HepG2 (cell line): ENCODE data around the gene ACSM2B. TPM values are rescaled to one million over a fixed set of nuclear protein-coding genes. Genes with fewer than 3 reads are reported as not detected.

Experiments
- CENPT ChIP-seq: sonication (generic); formaldehyde crosslinking; IDR thresholded peaks from 2 replicates; pipeline ENCODE4 v1.8.0; 2022; ENCODE audit warnings: low read depth, mild to moderate bottlenecking, moderate library complexity, missing genetic modification reagents
- ERF ChIP-seq: IDR thresholded peaks from 2 replicates; pipeline ENCODE4 v1.6.1; 2018; ENCODE audit warnings: missing biosample characterization, missing genetic modification reagents
- FOXC1 ChIP-seq: sonication (generic); formaldehyde crosslinking; IDR thresholded peaks from 2 replicates; pipeline ENCODE4 v1.8.0; 2022; ENCODE audit warnings: mild to moderate bottlenecking, missing genetic modification reagents, borderline replicate concordance
- FOXM1 ChIP-seq: sonication (generic); formaldehyde crosslinking; IDR thresholded peaks from 2 replicates; pipeline ENCODE4 v1.5.0; 2020; ENCODE audit warnings: missing genetic modification reagents
- NCOA1 ChIP-seq: sonication (generic); formaldehyde crosslinking; IDR thresholded peaks from 2 replicates; pipeline ENCODE4 v1.9.0; 2021; ENCODE audit warnings: missing genetic modification reagents
- PHF21A ChIP-seq: sonication (generic); formaldehyde crosslinking; IDR thresholded peaks from 2 replicates; pipeline ENCODE4 v1.5.0; 2020; ENCODE audit warnings: mild to moderate bottlenecking, missing genetic modification reagents
- SYNCRIP ChIP-seq: fragments of 200-400 bp; formaldehyde crosslinking; IDR thresholded peaks from 2 replicates; pipeline ENCODE4 v1.6.1; 2018; ENCODE audit warnings: mild to moderate bottlenecking, low read depth, low read length; ENCODE audit not compliant: insufficient read depth
- TBL1XR1 ChIP-seq: fragments of 150-350 bp; IDR thresholded peaks from 2 replicates; pipeline ENCODE4 v1.6.1; 2014; ENCODE audit warnings: borderline replicate concordance, low read length; ENCODE audit not compliant: partially characterized antibody
- ZNF101 ChIP-seq: sonication (generic); formaldehyde crosslinking; IDR thresholded peaks from 2 replicates; pipeline ENCODE4 v1.4.0; 2020; ENCODE audit warnings: mild to moderate bottlenecking, low read depth, missing genetic modification reagents, borderline replicate concordance
- ZNF234 ChIP-seq: sonication (generic); formaldehyde crosslinking; conservative IDR thresholded peaks from 2 replicates; pipeline ENCODE4 v1.5.1; 2020; ENCODE audit warnings: mild to moderate bottlenecking, missing genetic modification reagents
- ZNF296 ChIP-seq: sonication (generic); formaldehyde crosslinking; conservative IDR thresholded peaks from 2 replicates; pipeline ENCODE4 v1.5.0; 2020; ENCODE audit warnings: mild to moderate bottlenecking, missing genetic modification reagents
- ZNF317 ChIP-seq: sonication (generic); formaldehyde crosslinking; IDR thresholded peaks from 2 replicates; pipeline ENCODE4 v1.5.0; 2020; ENCODE audit warnings: mild to moderate bottlenecking, missing genetic modification reagents
- ZNF572 ChIP-seq: sonication (generic); formaldehyde crosslinking; IDR thresholded peaks from 2 replicates; pipeline ENCODE4 v1.5.1; 2020; ENCODE audit warnings: mild to moderate bottlenecking, missing genetic modification reagents
- polyA plus RNA-seq, 8 experiments: library from polyadenylated mRNA; depleted of rRNA in 3 of 8; stranded (reverse) in 7 of 8; unstranded in 1 of 8; fragments of >200 nt; fragmentation: Illumina TruSeq in 4 of 8; extraction: Trizol in 4 of 8; gene quantifications; 2 replicates each; pipeline versions ENCODE4 v1.2.1 to v1.2.3, GENCODE V29; 2011 to 2016; ENCODE audit warnings: low read depth in 4 of 8, missing spikeins in 1 of 8, mixed read lengths in 1 of 8; ENCODE audit not compliant: insufficient read depth in 1 of 8
- total RNA-seq, 5 experiments: library from RNA; depleted of rRNA; stranded (reverse); fragments of >200 nt; fragmentation: Illumina TruSeq; extraction: Trizol; gene quantifications; 2 replicates each; pipeline ENCODE4 v1.2.3, GENCODE V29; 2016; ENCODE audit warnings: low read depth in 1 of 5
- TF ChIP-seq, protein P1 (sequence below), 2 experiments: fragments of 450-650 bp in 1 of 2; sonication (generic) in 1 of 2; formaldehyde crosslinking in 1 of 2; IDR thresholded peaks; 2 replicates each; pipeline versions ENCODE4 v1.6.1 to v1.8.0; 2016 to 2022; ENCODE audit warnings: antibody characterized with exemption in 1 of 2, mild to moderate bottlenecking in 1 of 2, missing genetic modification reagents in 1 of 2
- TF ChIP-seq, protein P2 (sequence below): sonication (generic); formaldehyde crosslinking; IDR thresholded peaks from 2 replicates; pipeline ENCODE4 v1.5.1; 2020; ENCODE audit warnings: missing genetic modification reagents, mild to moderate bottlenecking, borderline replicate concordance
- TF ChIP-seq, protein P3 (sequence below): IDR thresholded peaks from 2 replicates; pipeline ENCODE4 v1.6.1; 2016; ENCODE audit warnings: low read depth, borderline replicate concordance

Gene ACSM2B
- total and polyA plus RNA-seq, 2 of the 13 experiments (the other 11 are each of a cell fraction or from before 2014, with no cell fraction given): 22.9 to 34.0 TPM

DNA sequence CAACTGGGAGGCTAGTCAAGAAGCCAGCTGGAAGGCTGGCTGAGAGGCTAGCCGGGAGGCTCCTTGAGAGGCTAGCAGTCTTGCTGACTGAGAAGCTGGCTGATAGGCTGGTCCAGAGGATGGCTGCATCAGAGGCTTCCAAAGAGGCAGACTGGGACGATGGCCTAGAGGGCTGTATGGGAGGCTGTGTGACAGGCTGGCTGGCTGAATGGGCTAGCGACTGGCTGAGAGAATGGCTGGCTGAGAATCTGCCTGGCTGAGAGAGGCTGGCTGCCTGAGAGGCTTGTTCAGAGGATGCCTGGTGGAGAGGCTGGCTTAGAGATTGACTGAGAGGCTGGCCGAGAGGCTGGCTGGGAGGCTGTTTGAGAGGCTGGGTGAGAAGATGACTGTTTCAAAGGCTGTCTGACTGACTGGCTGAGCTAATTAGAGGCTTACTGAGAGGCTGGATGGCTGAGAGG, 34.8 kb upstream of the ACSM2B start (continued):
- TF ChIP-seq, protein P1, sequence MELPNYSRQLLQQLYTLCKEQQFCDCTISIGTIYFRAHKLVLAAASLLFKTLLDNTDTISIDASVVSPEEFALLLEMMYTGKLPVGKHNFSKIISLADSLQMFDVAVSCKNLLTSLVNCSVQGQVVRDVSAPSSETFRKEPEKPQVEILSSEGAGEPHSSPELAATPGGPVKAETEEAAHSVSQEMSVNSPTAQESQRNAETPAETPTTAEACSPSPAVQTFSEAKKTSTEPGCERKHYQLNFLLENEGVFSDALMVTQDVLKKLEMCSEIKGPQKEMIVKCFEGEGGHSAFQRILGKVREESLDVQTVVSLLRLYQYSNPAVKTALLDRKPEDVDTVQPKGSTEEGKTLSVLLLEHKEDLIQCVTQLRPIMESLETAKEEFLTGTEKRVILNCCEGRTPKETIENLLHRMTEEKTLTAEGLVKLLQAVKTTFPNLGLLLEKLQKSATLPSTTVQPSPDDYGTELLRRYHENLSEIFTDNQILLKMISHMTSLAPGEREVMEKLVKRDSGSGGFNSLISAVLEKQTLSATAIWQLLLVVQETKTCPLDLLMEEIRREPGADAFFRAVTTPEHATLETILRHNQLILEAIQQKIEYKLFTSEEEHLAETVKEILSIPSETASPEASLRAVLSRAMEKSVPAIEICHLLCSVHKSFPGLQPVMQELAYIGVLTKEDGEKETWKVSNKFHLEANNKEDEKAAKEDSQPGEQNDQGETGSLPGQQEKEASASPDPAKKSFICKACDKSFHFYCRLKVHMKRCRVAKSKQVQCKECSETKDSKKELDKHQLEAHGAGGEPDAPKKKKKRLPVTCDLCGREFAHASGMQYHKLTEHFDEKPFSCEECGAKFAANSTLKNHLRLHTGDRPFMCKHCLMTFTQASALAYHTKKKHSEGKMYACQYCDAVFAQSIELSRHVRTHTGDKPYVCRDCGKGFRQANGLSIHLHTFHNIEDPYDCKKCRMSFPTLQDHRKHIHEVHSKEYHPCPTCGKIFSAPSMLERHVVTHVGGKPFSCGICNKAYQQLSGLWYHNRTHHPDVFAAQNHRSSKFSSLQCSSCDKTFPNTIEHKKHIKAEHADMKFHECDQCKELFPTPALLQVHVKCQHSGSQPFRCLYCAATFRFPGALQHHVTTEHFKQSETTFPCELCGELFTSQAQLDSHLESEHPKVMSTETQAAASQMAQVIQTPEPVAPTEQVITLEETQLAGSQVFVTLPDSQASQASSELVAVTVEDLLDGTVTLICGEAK (IDR thresholded peaks at IDR 0.05): no peak
- TF ChIP-seq, protein P1 (CRISPR knock-in tag; IDR thresholded peaks at IDR 0.05): no peak
- peak; percentile 90 for TF ChIP-seq ZNF572 (CRISPR knock-in tag)
- TF ChIP-seq SYNCRIP: no peak
- no peak for TF ChIP-seq FOXM1 (CRISPR knock-in tag)
- TF ChIP-seq, protein P2, sequence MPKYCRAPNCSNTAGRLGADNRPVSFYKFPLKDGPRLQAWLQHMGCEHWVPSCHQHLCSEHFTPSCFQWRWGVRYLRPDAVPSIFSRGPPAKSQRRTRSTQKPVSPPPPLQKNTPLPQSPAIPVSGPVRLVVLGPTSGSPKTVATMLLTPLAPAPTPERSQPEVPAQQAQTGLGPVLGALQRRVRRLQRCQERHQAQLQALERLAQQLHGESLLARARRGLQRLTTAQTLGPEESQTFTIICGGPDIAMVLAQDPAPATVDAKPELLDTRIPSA (CRISPR knock-in tag): peak; percentile 1; the same call in 1 of the 2 replicates
- TF ChIP-seq CENPT (CRISPR knock-in tag): no peak
- no peak for TF ChIP-seq TBL1XR1
- TF ChIP-seq ZNF101: no peak
- no peak for TF ChIP-seq ZNF317 (CRISPR knock-in tag)
- no peak for TF ChIP-seq ERF (CRISPR knock-in tag)
- no peak for TF ChIP-seq ZNF296 (CRISPR knock-in tag)
- no peak; the same call in 1 of the 2 replicates for TF ChIP-seq ZNF234 (CRISPR knock-in tag)
- TF ChIP-seq NCOA1 (CRISPR knock-in tag): no peak
- TF ChIP-seq PHF21A: peak; percentile 7; the same call in 1 of the 2 replicates
- no peak for TF ChIP-seq FOXC1 (CRISPR knock-in tag)
- TF ChIP-seq, protein P3, sequence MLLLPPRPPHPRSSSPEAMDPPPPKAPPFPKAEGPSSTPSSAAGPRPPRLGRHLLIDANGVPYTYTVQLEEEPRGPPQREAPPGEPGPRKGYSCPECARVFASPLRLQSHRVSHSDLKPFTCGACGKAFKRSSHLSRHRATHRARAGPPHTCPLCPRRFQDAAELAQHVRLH (CRISPR knock-in tag): no peak
